A549 (cell line): ENCODE results near the gene TUBD1. TPM values are rescaled to one million over a fixed set of nuclear protein-coding genes. Genes with fewer than 3 reads are reported as not detected.

Experiments used
- ATAC-seq, 2 experiments: fragments of 200-7000 bp in 1 of 2; fragments of >200 bp in 1 of 2; cut with Nextera tagmentation in 1 of 2; cut with Tn5 transposase in 1 of 2; 3 replicates each; pipeline versions ENCODE4 v1.8.0 to v1.9.1; 2018 to 2020; ENCODE audit warnings: mild to moderate bottlenecking in 1 of 2, moderate library complexity in 1 of 2
- CTCF ChIA-PET: fragments of 300-600 bp; sonication (Branson Sonifier 250); formaldehyde crosslinking; extraction: SDS; loops from one replicate; lab custom pipeline; 2021; ENCODE audit warnings: antibody characterized with exemption, inconsistent platforms; lab: Yijun Ruan, JAX
- POLR2A ChIA-PET: fragments of 350-600 bp; formaldehyde crosslinking; extraction: SDS; loops from one replicate; lab custom pipeline; 2021; ENCODE audit warnings: antibody characterized with exemption, inconsistent platforms; lab: Yijun Ruan, JAX
- DNase-seq, 2 experiments: peaks; one replicate each; pipeline versions ENCODE4 v3.0.0 to v3.0.0-alpha.2; 2011 to 2016; ENCODE audit warnings: low read depth in 1 of 2, low spot score in 1 of 2
- FAIRE-seq: peaks from 2 replicates; lab custom pipeline; 2011; peaks lifted over from hg19 to GRCh38; lab: Jason Lieb, UNC
- H3K27ac ChIP-seq, 2 experiments: fragments of >200 bp; sonication (Bioruptor Twin); formaldehyde crosslinking; 3 replicates each; pipeline ENCODE4 v1.5.1; 2016 to 2017
- H3K4me1 ChIP-seq: fragments of >200 bp; sonication (Bioruptor Twin); formaldehyde crosslinking; 3 replicates; pipeline ENCODE4 v1.6.1; 2016
- H3K4me2 ChIP-seq: fragments of >200 bp; sonication (Bioruptor Twin); formaldehyde crosslinking; 3 replicates; pipeline ENCODE4 v1.6.1; 2016
- H3K4me3 ChIP-seq: fragments of >200 bp; sonication (Bioruptor Twin); formaldehyde crosslinking; 3 replicates; pipeline ENCODE4 v1.5.1; 2016
- H3K9me3 ChIP-seq: fragments of >200 bp; sonication (Bioruptor Twin); formaldehyde crosslinking; 3 replicates; pipeline ENCODE4 v1.6.1; 2016
- ATOH8 ChIP-seq: fragments of 250-450 bp; sonication (Bioruptor Pico); IDR thresholded peaks from 2 replicates; pipeline ENCODE4 v1.5.0; 2020; ENCODE audit warnings: low read depth, mild to moderate bottlenecking, moderate library complexity
- BHLHE40 ChIP-seq: IDR thresholded peaks from 2 replicates; pipeline ENCODE4 v1.6.1; 2012; ENCODE audit warnings: low read depth, low read length, inconsistent platforms
- CBX2 ChIP-seq: fragments of 200-600 bp; sonication (generic); IDR thresholded peaks from 2 replicates; pipeline ENCODE4 v1.6.1; 2016; ENCODE audit warnings: low read depth, mild to moderate bottlenecking, borderline replicate concordance
- CBX8 ChIP-seq: fragments of 200-600 bp; sonication (generic); IDR thresholded peaks from 2 replicates; pipeline ENCODE4 v1.6.1; 2016
- CEBPB ChIP-seq, 2 experiments: fragments of >200 bp in 1 of 2; sonication (Bioruptor Twin) in 1 of 2; formaldehyde crosslinking in 1 of 2; IDR thresholded peaks; 2 replicates each; pipeline ENCODE4 v1.6.1; 2012 to 2016
- CHD2 ChIP-seq: fragments of 150-350 bp; IDR thresholded peaks from 2 replicates; pipeline ENCODE4 v1.6.1; 2014; ENCODE audit warnings: low read length; ENCODE audit not compliant: partially characterized antibody
- CHD4 ChIP-seq: fragments of 200-600 bp; sonication (generic); IDR thresholded peaks from 2 replicates; pipeline ENCODE4 v1.6.1; 2016; ENCODE audit warnings: antibody characterized with exemption, mild to moderate bottlenecking, borderline replicate concordance
- CTCF ChIP-seq: fragments of >200 bp; sonication (Bioruptor Twin); formaldehyde crosslinking; IDR thresholded peaks from 3 replicates; pipeline ENCODE4 v1.5.1; 2016
- EHMT2 ChIP-seq: fragments of 200-600 bp; sonication (generic); IDR thresholded peaks from 2 replicates; pipeline ENCODE4 v1.6.1; 2016; ENCODE audit warnings: antibody characterized with exemption, low read depth, mild to moderate bottlenecking, moderate library complexity
- ELK1 ChIP-seq: fragments of 150-350 bp; IDR thresholded peaks from 2 replicates; pipeline ENCODE4 v1.6.1; 2014; ENCODE audit warnings: low read depth, mild to moderate bottlenecking, low read length
- ESRRA ChIP-seq: fragments of 150-350 bp; IDR thresholded peaks from 2 replicates; pipeline ENCODE4 v1.6.1; 2014; ENCODE audit warnings: mild to moderate bottlenecking, low read length, borderline replicate concordance
- FOXS1 ChIP-seq: fragments of 250-450 bp; sonication (Bioruptor Pico); IDR thresholded peaks from 2 replicates; pipeline ENCODE4 v1.5.0; 2020; ENCODE audit warnings: mild to moderate bottlenecking, moderate library complexity
- HDAC2 ChIP-seq: fragments of 200-600 bp; sonication (generic); IDR thresholded peaks from 2 replicates; pipeline ENCODE4 v1.6.1; 2016
- HES2 ChIP-seq: fragments of >200 bp; sonication (Bioruptor Twin); formaldehyde crosslinking; IDR thresholded peaks from 2 replicates; pipeline ENCODE4 v1.6.1; 2016
- HMGXB4 ChIP-seq: fragments of 250-450 bp; sonication (Bioruptor Pico); IDR thresholded peaks from 2 replicates; pipeline ENCODE4 v1.5.0; 2021; ENCODE audit warnings: mild to moderate bottlenecking, moderate library complexity, borderline replicate concordance
- HOXB5 ChIP-seq: fragments of 250-450 bp; sonication (Bioruptor Pico); IDR thresholded peaks from 2 replicates; pipeline ENCODE4 v1.5.0; 2020; ENCODE audit warnings: mild to moderate bottlenecking, moderate library complexity
- JUN ChIP-seq, 2 experiments: fragments of >200 bp; sonication (Bioruptor Twin); formaldehyde crosslinking; IDR thresholded peaks; 2 replicates in 1 of 2; 3 replicates in 1 of 2; pipeline ENCODE4 v1.6.1; 2016 to 2017
- JUNB ChIP-seq: fragments of >200 bp; sonication (Bioruptor Twin); formaldehyde crosslinking; IDR thresholded peaks from 2 replicates; pipeline ENCODE4 v1.6.1; 2016
- KDM5A ChIP-seq: fragments of 200-600 bp; sonication (generic); IDR thresholded peaks from 2 replicates; pipeline ENCODE4 v1.6.1; 2016; ENCODE audit warnings: antibody characterized with exemption, mild to moderate bottlenecking
- MAFK ChIP-seq: fragments of 450-650 bp; IDR thresholded peaks from 2 replicates; pipeline ENCODE4 v1.6.1; 2014; ENCODE audit not compliant: partially characterized antibody
- MAX ChIP-seq: IDR thresholded peaks from 2 replicates; pipeline ENCODE4 v1.6.1; 2012
- MYC ChIP-seq: IDR thresholded peaks from 2 replicates; pipeline ENCODE4 v1.6.1; 2012; ENCODE audit warnings: mild to moderate bottlenecking, inconsistent platforms, low read length, improper control_type of control experiment, borderline replicate concordance
- NFE2L2 ChIP-seq: fragments of 150-350 bp; conservative IDR thresholded peaks from 2 replicates; pipeline ENCODE4 v1.6.1; 2014; ENCODE audit warnings: low read length
- NPAS2 ChIP-seq: fragments of 250-450 bp; sonication (Bioruptor Pico); IDR thresholded peaks from 2 replicates; pipeline ENCODE4 v1.8.0; 2022; ENCODE audit warnings: mild to moderate bottlenecking, moderate library complexity, borderline replicate concordance
- NR3C1 ChIP-seq: fragments of >200 bp; sonication (Bioruptor Twin); formaldehyde crosslinking; IDR thresholded peaks from 3 replicates; pipeline ENCODE4 v1.6.1; 2017
- POLR2A ChIP-seq: IDR thresholded peaks from 2 replicates; pipeline ENCODE4 v1.6.1; 2012; ENCODE audit warnings: mild to moderate bottlenecking, low read length
- POLR2AphosphoS2 ChIP-seq: conservative IDR thresholded peaks from 2 replicates; pipeline ENCODE4 v1.6.1; 2012; ENCODE audit warnings: low read length, improper control_type of control experiment, inconsistent platforms
- RAD21 ChIP-seq, 2 experiments: fragments of >200 bp in 1 of 2; sonication (Bioruptor Twin) in 1 of 2; formaldehyde crosslinking in 1 of 2; IDR thresholded peaks in 1 of 2; conservative IDR thresholded peaks in 1 of 2; 2 replicates in 1 of 2; 3 replicates in 1 of 2; pipeline ENCODE4 v1.6.1; 2012 to 2018; ENCODE audit warnings: inconsistent platforms in 1 of 2
- RARB ChIP-seq: fragments of 250-450 bp; sonication (Bioruptor Pico); IDR thresholded peaks from 2 replicates; pipeline ENCODE4 v1.8.0; 2021; ENCODE audit warnings: mild to moderate bottlenecking, moderate library complexity
- RNF2 ChIP-seq: fragments of 200-600 bp; sonication (generic); IDR thresholded peaks from 2 replicates; pipeline ENCODE4 v1.6.1; 2016; ENCODE audit warnings: low read depth, mild to moderate bottlenecking, antibody characterized with exemption, moderate library complexity, borderline replicate concordance
- SREBF2 ChIP-seq: fragments of 450-650 bp; IDR thresholded peaks from 2 replicates; pipeline ENCODE4 v1.6.1; 2014; ENCODE audit warnings: mild to moderate bottlenecking, moderate library complexity
- USF2 ChIP-seq: fragments of 450-650 bp; IDR thresholded peaks from 2 replicates; pipeline ENCODE4 v1.6.1; 2014; ENCODE audit warnings: antibody characterized with exemption
- ZC3H11A ChIP-seq: fragments of 450-650 bp; IDR thresholded peaks from 2 replicates; pipeline ENCODE4 v1.6.1; 2014; ENCODE audit warnings: antibody characterized with exemption, mild to moderate bottlenecking
- ZNF302 ChIP-seq: fragments of 250-450 bp; sonication (Bioruptor Pico); IDR thresholded peaks from 2 replicates; pipeline ENCODE4 v1.9.0; 2021; ENCODE audit warnings: inconsistent platforms, mild to moderate bottlenecking, moderate library complexity
- WGBS: methylation state at CpG from one replicate; pipeline ENCODE4 v1.1.6; 2017; ENCODE audit errors: missing lambda C conversion rate; 5-methylcytosine and 5-hydroxymethylcytosine counted together
- polyA plus RNA-seq, 4 experiments: library from polyadenylated mRNA; depleted of rRNA in 3 of 4; stranded (reverse); fragments of >200 nt; fragmentation: RNase III in 1 of 4; extraction: RNeasy Plus Mini Kit Qiagen cat#74134 plus additional on column Dnase treatment in 1 of 4; gene quantifications; 2 replicates in 3 of 4; 3 replicates in 1 of 4; pipeline ENCODE4 v1.2.3, GENCODE V29; 2011 to 2017

Gene TUBD1
- polyA plus RNA-seq, 2 of the 4 experiments (the other 2 are of a cell fraction) = 15.9 to 24.4 TPM

- CTCF ChIA-PET = interaction anchor here (0.7 to 12.7 kb wide), 7 partner anchors 9 to 88 kb away, joined by 3 to 244 read pairs (median 5); no protein-coding TSS in a partner anchor
- Histone ChIP-seq H3K9me3 (no peaks in the 10 kb centered on the region), H3K27ac (peak overlapping the region; percentile 91 to 96), H3K4me2 (peak overlapping the region; percentile 76; the same call in 2 of the 3 replicates), H3K4me1 (peaks cover 22% of the 10 kb centered on the region), H3K4me3 (peak overlapping the region; percentile 57)
- no peak for FAIRE-seq
- DNase-seq = peak in 1 of 2 experiments; percentile 83
- under 1% methylated on average over 8 of the region's 8 CpGs for WGBS
- POLR2A ChIA-PET = interaction anchor here (0.6 to 13.6 kb wide), 26 partner anchors 8 to 131 kb away, joined by 3 to 610 read pairs (median 8); partner anchors contain the start of genes PTRH2, RNFT1 and VMP1
- peak in 1 of 2 experiments; percentile 7; a peak in 3 of 6 replicates for ATAC-seq
- no peak for TF ChIP-seq BHLHE40
- no peak for TF ChIP-seq RAD21 (conservative IDR thresholded peaks at IDR 0.05 in 1 of 2, IDR thresholded peaks at IDR 0.05 in 1 of 2)
- no peak for TF ChIP-seq HES2
- TF ChIP-seq ATOH8 (CRISPR knock-in tag) = peak; percentile 52
- TF ChIP-seq CHD2 = no peak
- no peak for TF ChIP-seq ELK1
- TF ChIP-seq MAFK = no peak
- TF ChIP-seq SREBF2 = no peak
- TF ChIP-seq NPAS2 (CRISPR knock-in tag) = no peak
- TF ChIP-seq KDM5A = no peak
- TF ChIP-seq HMGXB4 (CRISPR knock-in tag) = peak; percentile 99
- peak; percentile 75; the same call in 1 of the 2 replicates for TF ChIP-seq HOXB5 (CRISPR knock-in tag)
- peak; percentile 99 for TF ChIP-seq RARB (CRISPR knock-in tag)
- no peak for TF ChIP-seq JUNB
- TF ChIP-seq ZC3H11A = no peak
- peak; percentile 87 to 90 for TF ChIP-seq JUN (IDR thresholded peaks at IDR 0.05)
- no peak for TF ChIP-seq MAX
- no peak for TF ChIP-seq CTCF
- TF ChIP-seq EHMT2 = no peak
- no peak for TF ChIP-seq NR3C1
- TF ChIP-seq ESRRA = no peak
- no peak for TF ChIP-seq NFE2L2
- TF ChIP-seq FOXS1 (CRISPR knock-in tag) = peak; percentile 45; the same call in 1 of the 2 replicates
- TF ChIP-seq CHD4 = no peak
- no peak for TF ChIP-seq CEBPB (IDR thresholded peaks at IDR 0.05)
- TF ChIP-seq POLR2A = peak; percentile 47
- TF ChIP-seq RNF2 = no peak
- TF ChIP-seq POLR2AphosphoS2 = peak; percentile 18
- peak; percentile 75 for TF ChIP-seq CBX2
- no peak for TF ChIP-seq USF2
- TF ChIP-seq ZNF302 (CRISPR knock-in tag) = no peak
- no peak for TF ChIP-seq MYC
- TF ChIP-seq CBX8 = no peak
- TF ChIP-seq HDAC2 = no peak; the same call in 1 of the 2 replicates
Observed at GRCh38 chr17:59838052-59838916, 54.5 kb downstream of the TUBD1 start.
